Measurements from ENCODE around the gene FUBP1.
A peak's percentile ranks its signal among the peaks of the same experiment; 100 is the strongest.

DNA sequence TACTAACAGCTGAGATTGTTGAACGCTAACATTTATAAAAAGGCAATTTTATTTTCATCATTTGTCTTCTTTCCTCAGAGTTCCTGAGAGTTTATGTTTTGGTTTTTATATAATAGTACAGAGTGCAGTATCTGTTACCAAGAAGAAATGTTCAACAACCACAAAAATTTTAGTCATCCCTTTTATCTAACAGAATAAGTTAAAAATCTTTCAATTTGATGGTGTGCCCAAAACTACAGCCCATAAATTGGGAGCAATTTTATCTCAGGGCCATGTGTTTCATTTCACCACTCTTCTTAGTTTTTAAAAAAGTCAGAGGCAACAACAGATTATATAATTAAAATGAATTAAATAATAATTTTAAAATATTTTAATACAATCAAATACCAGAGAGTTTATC lies 53.4 kb downstream of the FUBP1 start:
- TF ChIP-seq SIN3A (IDR thresholded peaks at IDR 0.05; ENCODE audit: borderline replicate concordance, low read depth, low read length) (no peak), CHD2 (IDR thresholded peaks at IDR 0.05; ENCODE audit: low read length, partially characterized antibody) (no peak), CTCF (IDR thresholded peaks at IDR 0.05) (no peak), SMC3 (IDR thresholded peaks at IDR 0.05; ENCODE audit: low read depth, low read length) (no peak), NFIC (IDR thresholded peaks at IDR 0.05; ENCODE audit: borderline replicate concordance) (peak; percentile 54; the same call in 1 of the 2 replicates), RAD21 (IDR thresholded peaks at IDR 0.05; ENCODE audit: low read length) (no peak), JUND (IDR thresholded peaks at IDR 0.05) (peak; percentile 35), EP300 (IDR thresholded peaks at IDR 0.05; ENCODE audit: borderline replicate concordance in 1 of 2, low read depth in 1 of 2, low read length in 1 of 2) (peak in 1 of 2 experiments; percentile 41; a peak in 1 of 4 replicates), NRF1 (IDR thresholded peaks at IDR 0.05; ENCODE audit: low read depth, low read length) (no peak), TEAD4 (IDR thresholded peaks at IDR 0.05; ENCODE audit: borderline replicate concordance, insufficient read depth) (peak; percentile 75; the same call in 1 of the 2 replicates), RXRA (IDR thresholded peaks at IDR 0.05; ENCODE audit: borderline replicate concordance, low read depth) (no peak), POLR2AphosphoS5 (IDR thresholded peaks at IDR 0.05; ENCODE audit: low read depth, low read length) (0 out of 2 replicates have a peak, but pooled peaks have one; percentile 24), TCF12 (IDR thresholded peaks at IDR 0.05) (peak; percentile 86), FOXJ3 (CRISPR knock-in tag; IDR thresholded peaks at IDR 0.05) (no peak)
